Adipocyte (in vitro differentiated cells): ENCODE measurements around the gene CNOT4.

Experiments
- DNase-seq: peaks from one replicate; pipeline ENCODE4 v3.0.0-alpha.2; 2015; ENCODE audit warnings: low read depth
- H3K27me3 ChIP-seq: replicated peaks from 2 replicates; pipeline ENCODE4 v1.7.0; 2013; ENCODE audit warnings: mild to moderate bottlenecking, low read length, moderate library complexity; ENCODE audit not compliant: control insufficient read depth, insufficient read depth
- H3K36me3 ChIP-seq: 2 replicates; pipeline ENCODE4 v1.7.0; 2013; ENCODE audit warnings: low read length, mild to moderate bottlenecking, moderate library complexity; ENCODE audit not compliant: control insufficient read depth, insufficient read depth, severe bottlenecking
- H3K4me1 ChIP-seq: 2 replicates; pipeline ENCODE4 v1.7.0; 2013; ENCODE audit warnings: mild to moderate bottlenecking, low read length, moderate library complexity; ENCODE audit not compliant: control insufficient read depth, insufficient read depth
- H3K4me3 ChIP-seq: 2 replicates; pipeline ENCODE4 v1.7.0; 2013; ENCODE audit warnings: mild to moderate bottlenecking, low read length, moderate library complexity
- H3K9ac ChIP-seq: 2 replicates; pipeline ENCODE4 v1.7.0; 2013; ENCODE audit warnings: mild to moderate bottlenecking, low read length, moderate library complexity
- H3K9me3 ChIP-seq: 2 replicates; pipeline ENCODE4 v1.7.0; 2013; ENCODE audit warnings: mild to moderate bottlenecking, low read length, moderate library complexity; ENCODE audit not compliant: control insufficient read depth

Gene CNOT4

GRCh38 chr7:135392701-135393100, 117.2 kb downstream of the CNOT4 start:
- peaks cover 36% of the 10 kb centered on the region for H3K36me3 ChIP-seq

GRCh38 chr7:135391514-135391913, 118.4 kb downstream of the CNOT4 start:
- Histone ChIP-seq H3K4me1 (peaks cover 13% of the 10 kb centered on the region), H3K9me3 (no peaks in the 10 kb centered on the region), H3K36me3 (peaks cover 36% of the 10 kb centered on the region), H3K27me3 (no peaks in the 10 kb centered on the region), H3K4me3 (no peak overlapping the region), H3K9ac (no peak overlapping the region)
- no peak for DNase-seq

More at GRCh38 chr7:135392701-135393100, 117.2 kb downstream of the CNOT4 start:
- peaks cover 10% of the 10 kb centered on the region for H3K4me1 ChIP-seq
- no peaks in the 10 kb centered on the region for H3K9me3 ChIP-seq
- H3K4me3 ChIP-seq: no peak overlapping the region
- no peaks in the 10 kb centered on the region for H3K27me3 ChIP-seq
- DNase-seq: no peak
- no peak overlapping the region for H3K9ac ChIP-seq

GRCh38 chr7:135390829-135391228, 119.1 kb downstream of the CNOT4 start:
- Histone ChIP-seq H3K4me3 (no peak overlapping the region), H3K9ac (no peak overlapping the region), H3K4me1 (peaks cover 19% of the 10 kb centered on the region), H3K36me3 (peaks cover 36% of the 10 kb centered on the region), H3K27me3 (no peaks in the 10 kb centered on the region), H3K9me3 (no peaks in the 10 kb centered on the region)
- DNase-seq: no peak

- peak; percentile 12 for DNase-seq
- Histone ChIP-seq H3K27me3 (no peaks in the 10 kb centered on the region), H3K4me1 (peaks cover 28% of the 10 kb centered on the region), H3K4me3 (no peak overlapping the region), H3K9ac (no peak overlapping the region), H3K36me3 (peaks cover 27% of the 10 kb centered on the region), H3K9me3 (no peaks in the 10 kb centered on the region)
Observed at GRCh38 chr7:135389971-135390370, 119.9 kb downstream of the CNOT4 start.

GRCh38 chr7:135388616-135389015, 121.3 kb downstream of the CNOT4 start:
- peaks cover 32% of the 10 kb centered on the region for H3K4me1 ChIP-seq
- H3K9me3 ChIP-seq: no peaks in the 10 kb centered on the region
- no peak overlapping the region for H3K4me3 ChIP-seq
- no peak for DNase-seq
- H3K27me3 ChIP-seq: no peaks in the 10 kb centered on the region
- no peak overlapping the region for H3K9ac ChIP-seq
- H3K36me3 ChIP-seq: peaks cover 15% of the 10 kb centered on the region

- Histone ChIP-seq H3K9ac (no peak overlapping the region), H3K4me3 (no peak overlapping the region), H3K4me1 (peaks cover 32% of the 10 kb centered on the region), H3K9me3 (no peaks in the 10 kb centered on the region), H3K27me3 (no peaks in the 10 kb centered on the region), H3K36me3 (peaks cover 6% of the 10 kb centered on the region)
- DNase-seq: peak; percentile 4
Observed at GRCh38 chr7:135386776-135387175, 123.1 kb downstream of the CNOT4 start.

- H3K27me3 ChIP-seq: no peaks in the 10 kb centered on the region
- H3K36me3 ChIP-seq: peaks cover 6% of the 10 kb centered on the region
- peak; percentile 47 for DNase-seq
- no peaks in the 10 kb centered on the region for H3K9me3 ChIP-seq
- H3K4me3 ChIP-seq: no peak overlapping the region
- no peak overlapping the region for H3K9ac ChIP-seq
- peaks cover 32% of the 10 kb centered on the region for H3K4me1 ChIP-seq
Observed at GRCh38 chr7:135386181-135386580, 123.7 kb downstream of the CNOT4 start.

- Histone ChIP-seq H3K4me1 (peaks cover 31% of the 10 kb centered on the region), H3K4me3 (no peak overlapping the region), H3K9ac (no peak overlapping the region), H3K9me3 (no peaks in the 10 kb centered on the region), H3K36me3 (peaks cover 6% of the 10 kb centered on the region), H3K27me3 (no peaks in the 10 kb centered on the region)
- peak; percentile 70 for DNase-seq
Observed at GRCh38 chr7:135385209-135385608, 124.7 kb downstream of the CNOT4 start.

GRCh38 chr7:135383525-135384175, 126.3 kb downstream of the CNOT4 start:
- H3K27me3 ChIP-seq: no peaks in the 10 kb centered on the region
- H3K9ac ChIP-seq: no peak overlapping the region
- H3K9me3 ChIP-seq: no peaks in the 10 kb centered on the region
- no peak overlapping the region for H3K4me3 ChIP-seq
- peaks cover 26% of the 10 kb centered on the region for H3K4me1 ChIP-seq
- H3K36me3 ChIP-seq: peaks cover 13% of the 10 kb centered on the region
- no peak for DNase-seq

GRCh38 chr7:135382173-135382572, 127.7 kb downstream of the CNOT4 start:
- H3K4me1 ChIP-seq: peaks cover 22% of the 10 kb centered on the region
- H3K27me3 ChIP-seq: no peaks in the 10 kb centered on the region
- H3K9ac ChIP-seq: no peak overlapping the region
- H3K9me3 ChIP-seq: no peaks in the 10 kb centered on the region
- DNase-seq: no peak
- peaks cover 11% of the 10 kb centered on the region for H3K36me3 ChIP-seq
- H3K4me3 ChIP-seq: no peak overlapping the region

GRCh38 chr7:135381369-135381768, 128.5 kb downstream of the CNOT4 start:
- DNase-seq: no peak
- Histone ChIP-seq H3K27me3 (no peaks in the 10 kb centered on the region), H3K4me1 (peaks cover 18% of the 10 kb centered on the region), H3K4me3 (no peak overlapping the region), H3K9me3 (no peaks in the 10 kb centered on the region), H3K9ac (no peak overlapping the region), H3K36me3 (peaks cover 11% of the 10 kb centered on the region)

- Histone ChIP-seq H3K27me3 (no peaks in the 10 kb centered on the region), H3K4me3 (no peak overlapping the region), H3K36me3 (peaks cover 11% of the 10 kb centered on the region), H3K4me1 (peaks cover 8% of the 10 kb centered on the region), H3K9me3 (no peaks in the 10 kb centered on the region), H3K9ac (no peak overlapping the region)
- no peak for DNase-seq
Observed at GRCh38 chr7:135380351-135380750, 129.6 kb downstream of the CNOT4 start.
